Measurements from ENCODE around the gene BICRAL.
"Not testable (repeated sequence)": the region's sequence is repeated elsewhere in the genome, so short reads cannot be mapped to it uniquely, and the experiment has no call there.

The BICRAL gene

GRCh38 chr6:42781796-42782688 is at the start of gene BICRAL:
Gene BICRAL (plus strand): TSS chr6:42782052. CDS start chr6:42822023, 39,971 bp downstream.
- FAIRE-seq, result no peak
- DNase-seq (ENCODE audit: extremely low spot score, insufficient read length, low read depth), result no peak

- not testable (repeated sequence) for FAIRE-seq; DNase-seq (ENCODE audit: extremely low spot score, insufficient read length, low read depth)
Measured at GRCh38 chr6:42733867-42734481, 47.9 kb upstream of the BICRAL start.

- FAIRE-seq (no peak), DNase-seq (ENCODE audit: extremely low spot score, insufficient read length, low read depth) (no peak)
Measured at GRCh38 chr6:42735976-42736375, 45.9 kb upstream of the BICRAL start.

GRCh38 chr6:42740725-42741124 is 41.1 kb upstream of the BICRAL start:
- FAIRE-seq, result no peak
- no peak for DNase-seq (ENCODE audit: extremely low spot score, insufficient read length, low read depth)

- no peak for DNase-seq (ENCODE audit: extremely low spot score, insufficient read length, low read depth)
- FAIRE-seq, result no peak
Measured at GRCh38 chr6:42742116-42742894, 39.5 kb upstream of the BICRAL start.

GRCh38 chr6:42744351-42744893 is 37.4 kb upstream of the BICRAL start:
- DNase-seq (ENCODE audit: extremely low spot score, insufficient read length, low read depth), result no peak
- no peak for FAIRE-seq

GRCh38 chr6:42745083-42745639 is 36.7 kb upstream of the BICRAL start:
- FAIRE-seq (no peak), DNase-seq (ENCODE audit: extremely low spot score, insufficient read length, low read depth) (no peak)

GRCh38 chr6:42745640-42746462 is 36.0 kb upstream of the BICRAL start, which contains the start of gene TBCC:
Gene TBCC (minus strand): TSS chr6:42746103. CDS start chr6:42746073, 30 bp downstream.
- DNase-seq (ENCODE audit: extremely low spot score, insufficient read length, low read depth) (peak; percentile 94), FAIRE-seq (peak; percentile 97)

GRCh38 chr6:42746463-42747391 is 35.1 kb upstream of the BICRAL start:
- DNase-seq (ENCODE audit: extremely low spot score, insufficient read length, low read depth) (peak; percentile 79), FAIRE-seq (peak; percentile 93)

GRCh38 chr6:42748203-42748898 is 33.5 kb upstream of the BICRAL start:
- FAIRE-seq, result no peak
- DNase-seq (ENCODE audit: extremely low spot score, insufficient read length, low read depth), result no peak

GRCh38 chr6:42751055-42751454 is 30.8 kb upstream of the BICRAL start:
- no peak for FAIRE-seq
- no peak for DNase-seq (ENCODE audit: extremely low spot score, insufficient read length, low read depth)

- no peak for FAIRE-seq
- no peak for DNase-seq (ENCODE audit: extremely low spot score, insufficient read length, low read depth)
Measured at GRCh38 chr6:42754759-42755158, 27.1 kb upstream of the BICRAL start.

- FAIRE-seq (no peak), DNase-seq (ENCODE audit: extremely low spot score, insufficient read length, low read depth) (no peak)
Measured at GRCh38 chr6:42756722-42757121, 25.1 kb upstream of the BICRAL start.

- FAIRE-seq, result no peak
- DNase-seq (ENCODE audit: extremely low spot score, insufficient read length, low read depth), result no peak
Measured at GRCh38 chr6:42758756-42759430, 23.0 kb upstream of the BICRAL start.

GRCh38 chr6:42761287-42762067 is 20.4 kb upstream of the BICRAL start:
- FAIRE-seq (no peak), DNase-seq (ENCODE audit: extremely low spot score, insufficient read length, low read depth) (no peak)

GRCh38 chr6:42762426-42762859 is 19.4 kb upstream of the BICRAL start:
- no peak for FAIRE-seq

More at GRCh38 chr6:42762426-42762859, 19.4 kb upstream of the BICRAL start:
- DNase-seq (ENCODE audit: extremely low spot score, insufficient read length, low read depth), result no peak
